GM10266 (cell line): ENCODE data around the gene NSD2.

ENCODE experiments used
- DNase-seq: peaks from one replicate; pipeline ENCODE4 v3.0.0; 2012; ENCODE audit errors: extremely low spot score
- TF ChIP-seq, protein P1 (sequence below): IDR thresholded peaks from 2 replicates; pipeline ENCODE4 v1.5.1; 2012; ENCODE audit warnings: mild to moderate bottlenecking, low read depth; ENCODE audit not compliant: control insufficient read depth, insufficient read depth; ENCODE audit errors: missing control alignments

Gene NSD2

DNA sequence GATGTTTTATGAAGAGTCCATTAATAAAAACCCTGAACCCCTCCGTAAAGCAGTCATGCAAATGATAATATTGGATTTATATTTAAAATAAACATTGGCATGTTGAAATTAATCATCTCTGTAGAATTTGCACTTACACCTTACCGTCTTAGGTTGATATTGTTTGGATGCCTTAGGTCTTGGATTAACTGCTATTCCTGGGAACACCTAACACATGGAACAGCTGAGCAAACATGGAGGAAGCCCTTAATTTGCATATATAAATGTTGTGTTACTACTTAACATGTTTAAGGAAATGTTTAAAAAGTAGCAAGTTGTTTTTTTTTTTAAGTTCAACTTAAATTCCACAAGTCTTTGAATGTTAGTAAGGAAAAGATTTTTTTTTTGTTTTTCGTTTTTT lies 62.5 kb downstream of the NSD2 start:
- no peak for DNase-seq
- TF ChIP-seq, protein P1, sequence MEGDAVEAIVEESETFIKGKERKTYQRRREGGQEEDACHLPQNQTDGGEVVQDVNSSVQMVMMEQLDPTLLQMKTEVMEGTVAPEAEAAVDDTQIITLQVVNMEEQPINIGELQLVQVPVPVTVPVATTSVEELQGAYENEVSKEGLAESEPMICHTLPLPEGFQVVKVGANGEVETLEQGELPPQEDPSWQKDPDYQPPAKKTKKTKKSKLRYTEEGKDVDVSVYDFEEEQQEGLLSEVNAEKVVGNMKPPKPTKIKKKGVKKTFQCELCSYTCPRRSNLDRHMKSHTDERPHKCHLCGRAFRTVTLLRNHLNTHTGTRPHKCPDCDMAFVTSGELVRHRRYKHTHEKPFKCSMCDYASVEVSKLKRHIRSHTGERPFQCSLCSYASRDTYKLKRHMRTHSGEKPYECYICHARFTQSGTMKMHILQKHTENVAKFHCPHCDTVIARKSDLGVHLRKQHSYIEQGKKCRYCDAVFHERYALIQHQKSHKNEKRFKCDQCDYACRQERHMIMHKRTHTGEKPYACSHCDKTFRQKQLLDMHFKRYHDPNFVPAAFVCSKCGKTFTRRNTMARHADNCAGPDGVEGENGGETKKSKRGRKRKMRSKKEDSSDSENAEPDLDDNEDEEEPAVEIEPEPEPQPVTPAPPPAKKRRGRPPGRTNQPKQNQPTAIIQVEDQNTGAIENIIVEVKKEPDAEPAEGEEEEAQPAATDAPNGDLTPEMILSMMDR: no peak

DNA sequence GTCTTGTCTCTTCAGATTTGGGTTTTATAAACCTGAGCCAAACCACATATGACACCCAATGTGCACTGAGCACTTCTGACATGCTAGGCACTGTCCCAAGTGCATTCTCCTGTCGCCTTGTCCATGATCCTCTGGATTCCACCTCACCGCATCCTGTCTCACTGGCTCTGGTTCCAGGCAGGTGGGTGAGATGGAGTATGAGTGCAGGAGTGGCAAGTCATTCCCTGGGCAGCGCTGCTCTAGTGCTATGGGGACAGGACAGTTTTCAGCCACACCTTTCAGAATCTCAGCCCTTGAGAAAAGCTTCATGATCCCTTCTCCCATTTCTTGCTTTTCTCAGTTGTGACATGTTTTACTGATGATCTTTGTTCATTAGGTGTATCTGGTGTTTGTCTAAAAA lies 66.4 kb downstream of the NSD2 start:
- no peak for DNase-seq
- TF ChIP-seq, protein P1: no peak

DNA sequence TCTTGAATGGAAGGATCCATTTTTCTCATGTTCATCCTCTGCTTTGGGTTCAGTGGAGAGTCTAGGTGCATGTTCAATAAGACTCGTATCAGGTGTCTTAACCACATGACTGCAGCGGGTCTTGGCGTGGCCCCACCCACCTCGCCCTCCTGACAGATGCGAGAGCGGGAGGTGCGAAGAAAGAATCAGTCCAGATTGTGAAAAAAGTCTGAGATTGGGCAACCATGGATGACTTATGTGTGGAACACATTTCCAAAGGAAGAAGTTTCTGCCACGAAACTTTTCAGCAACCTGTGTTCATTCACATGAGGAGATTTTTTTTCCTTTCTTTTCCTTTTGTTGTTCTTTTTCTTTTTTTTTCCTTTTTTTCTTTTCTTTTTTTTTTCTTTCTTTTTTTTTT lies 66.8 kb downstream of the NSD2 start:
- DNase-seq: no peak
- TF ChIP-seq, protein P1: no peak

DNA sequence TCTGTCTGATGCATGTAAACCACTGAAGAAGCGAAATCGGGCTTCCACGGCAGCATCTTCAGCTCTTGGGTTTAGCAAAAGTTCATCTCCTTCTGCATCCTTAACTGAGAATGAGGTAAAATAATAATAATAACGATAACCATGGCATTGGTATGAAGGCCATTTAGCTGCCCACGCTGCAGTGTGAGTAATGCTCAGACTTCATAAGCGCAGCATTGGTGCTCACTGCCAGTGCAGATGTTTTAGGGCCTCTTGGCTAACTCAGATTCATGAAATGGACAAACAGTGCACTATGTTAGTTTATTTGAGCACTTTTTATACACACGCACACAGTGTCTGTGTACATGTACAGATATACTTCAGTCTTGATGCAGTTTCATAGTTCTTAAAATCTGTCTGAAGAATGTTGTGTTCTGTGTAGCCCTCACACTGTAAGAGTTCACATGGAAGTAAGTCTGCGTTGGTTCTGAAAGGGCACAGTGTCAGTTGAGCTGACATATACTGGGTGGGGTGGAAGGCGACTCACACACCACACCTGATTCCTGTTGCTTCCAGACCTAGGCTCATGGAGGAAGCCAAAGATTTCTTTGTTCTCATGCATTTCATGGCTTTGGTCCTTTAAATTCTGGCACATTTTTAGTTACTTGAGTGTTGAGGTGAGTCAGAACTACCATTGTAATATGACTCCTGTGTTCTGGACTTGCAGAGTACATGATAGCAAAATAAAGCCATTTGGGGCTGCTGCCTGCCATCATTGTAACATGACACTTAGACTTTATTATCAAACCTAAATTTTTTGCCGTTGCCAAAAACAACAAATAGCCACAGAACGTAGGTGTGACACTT lies 68.7 kb downstream of the NSD2 start:
- DNase-seq: no peak

DNA sequence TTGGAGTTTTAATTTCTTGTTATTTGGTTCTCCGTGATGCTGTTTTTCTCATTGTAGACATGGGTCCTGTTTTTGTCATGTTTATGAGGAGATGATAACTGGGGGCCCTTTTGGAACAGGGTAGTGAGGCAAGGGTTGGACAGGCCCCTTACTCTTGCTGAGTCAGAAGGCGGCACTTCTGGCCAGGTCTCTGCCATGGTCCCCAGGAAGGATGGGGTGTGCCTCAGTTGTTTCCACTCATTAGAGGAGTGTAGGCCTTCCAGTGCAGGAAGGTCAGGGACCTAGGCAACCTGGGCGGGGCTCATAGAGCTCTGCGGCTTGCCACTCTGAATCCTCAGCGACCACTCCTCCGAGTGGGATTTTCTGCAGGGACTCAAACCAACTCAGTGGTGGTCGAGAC lies 69.4 kb downstream of the NSD2 start:
- TF ChIP-seq, protein P1: no peak

More for the DNA sequence above, 68.7 kb downstream of the NSD2 start:
- TF ChIP-seq, protein P1: no peak

DNA sequence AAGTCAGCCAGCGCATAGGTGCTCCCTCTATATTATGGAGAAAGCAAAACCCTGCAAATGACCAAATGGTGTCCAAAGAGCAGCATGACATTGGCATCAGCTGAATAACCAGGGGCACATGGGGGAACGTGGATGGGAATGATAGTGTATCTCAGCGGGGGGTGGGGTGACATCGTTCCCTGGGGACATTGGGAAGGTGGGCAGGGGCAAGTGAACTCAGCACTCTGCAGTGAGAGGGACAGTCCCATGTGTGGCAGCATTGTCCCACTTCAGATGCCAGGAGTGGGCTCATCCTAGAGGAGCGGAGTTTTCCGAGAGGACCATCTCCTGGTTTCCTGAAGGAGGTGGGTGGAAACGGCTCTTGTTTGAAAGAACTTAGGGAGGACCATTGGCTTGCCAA lies 72.7 kb downstream of the NSD2 start:
- DNase-seq: no peak
- TF ChIP-seq, protein P1: no peak

More for the DNA sequence above, 69.4 kb downstream of the NSD2 start:
- no peak for DNase-seq

DNA sequence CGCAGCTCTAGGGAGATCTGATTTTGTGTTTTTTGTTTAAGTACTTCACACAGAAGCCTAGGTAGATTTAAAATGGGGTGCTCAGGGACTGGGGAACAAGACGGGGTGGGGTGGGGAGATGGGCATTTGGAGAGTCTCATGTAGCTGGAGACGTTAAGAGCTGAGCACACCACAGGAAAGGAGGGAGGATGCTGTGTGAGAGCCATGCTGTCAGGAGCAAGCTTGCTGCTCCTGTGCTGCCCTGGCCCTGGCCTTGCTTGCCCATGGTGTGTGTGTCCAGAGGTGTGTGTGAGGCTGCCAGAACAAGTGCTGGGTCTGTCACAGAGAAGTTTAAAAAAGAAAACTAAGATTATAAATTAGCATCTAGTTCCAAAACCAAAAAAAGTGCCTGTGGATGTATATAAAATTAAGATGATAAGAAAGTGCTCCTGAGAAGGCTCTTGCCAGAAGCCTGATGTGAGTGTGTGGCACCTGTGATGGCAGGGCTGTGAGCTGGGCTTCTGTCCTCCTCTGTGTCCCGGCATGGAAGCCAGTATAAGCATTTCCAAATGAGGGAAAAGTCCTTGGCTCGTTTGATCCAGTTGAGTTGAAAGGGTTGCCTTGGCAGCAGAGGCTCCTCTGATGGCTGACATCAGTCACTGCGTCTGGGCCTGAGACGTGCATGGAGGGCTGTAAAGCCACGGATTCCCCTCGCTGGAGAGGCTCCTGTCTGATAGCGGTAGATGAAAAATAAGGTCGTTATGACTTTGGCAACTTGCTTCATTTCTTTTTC lies 74.1 kb downstream of the NSD2 start:
- no peak for DNase-seq
- TF ChIP-seq, protein P1: no peak
